Measurements from ENCODE around the gene ACP3.
A peak's percentile ranks its signal among the peaks of the same experiment; 100 is the strongest.
"Not testable (repeated sequence)": the region's sequence is repeated elsewhere in the genome, so short reads cannot be mapped to it uniquely, and the experiment has no call there.

Gene ACP3

GRCh38 chr3:132317229-132317948, at the start of gene ACP3:
TSS of gene ACP3 (plus strand) at chr3:132317407. CDS start at chr3:132317457, 50 bp downstream.
- peak; percentile 79 for DNase-seq

GRCh38 chr3:132268956-132269355, 48.3 kb upstream of the ACP3 start:
- peak; percentile 52 for DNase-seq

GRCh38 chr3:132273036-132273435, 44.2 kb upstream of the ACP3 start:
- DNase-seq = no peak

GRCh38 chr3:132276228-132276906, 40.8 kb upstream of the ACP3 start:
- DNase-seq = no peak

- no peak for DNase-seq
Observed at GRCh38 chr3:132279030-132279429, 38.2 kb upstream of the ACP3 start.

- peak; percentile 86 for DNase-seq
Observed at GRCh38 chr3:132283440-132283839, 33.8 kb upstream of the ACP3 start.

- no peak for DNase-seq
Observed at GRCh38 chr3:132283916-132284405, 33.2 kb upstream of the ACP3 start.

- no peak for DNase-seq
Observed at GRCh38 chr3:132284781-132285619, 32.2 kb upstream of the ACP3 start.

- peak; percentile 51 for DNase-seq
Observed at GRCh38 chr3:132285620-132285945, 31.6 kb upstream of the ACP3 start.

GRCh38 chr3:132286035-132286434, 31.2 kb upstream of the ACP3 start:
- no peak for DNase-seq

- DNase-seq = no peak
Observed at GRCh38 chr3:132288357-132288756, 28.9 kb upstream of the ACP3 start.

- no peak for DNase-seq
Observed at GRCh38 chr3:132289316-132289715, 27.9 kb upstream of the ACP3 start.

- peak; percentile 72 for DNase-seq
Observed at GRCh38 chr3:132290833-132291232, 26.4 kb upstream of the ACP3 start.

- DNase-seq = no peak
Observed at GRCh38 chr3:132292042-132292441, 25.2 kb upstream of the ACP3 start.

GRCh38 chr3:132293251-132293650, 24.0 kb upstream of the ACP3 start:
- peak; percentile 30 for DNase-seq

GRCh38 chr3:132294906-132295305, 22.3 kb upstream of the ACP3 start:
- DNase-seq = peak; percentile 34

- not testable (repeated sequence) for DNase-seq
Observed at GRCh38 chr3:132303336-132304201, 13.6 kb upstream of the ACP3 start.

GRCh38 chr3:132304351-132304750, 12.9 kb upstream of the ACP3 start:
- not testable (repeated sequence) for DNase-seq

- not testable (repeated sequence) for DNase-seq
Observed at GRCh38 chr3:132310057-132310456, 7.2 kb upstream of the ACP3 start.

- DNase-seq = no peak
Observed at GRCh38 chr3:132311316-132311715, 5.9 kb upstream of the ACP3 start.

- no peak for DNase-seq
Observed at GRCh38 chr3:132311841-132312240, 5.4 kb upstream of the ACP3 start.

- no peak for DNase-seq
Observed at GRCh38 chr3:132315851-132316250, 1.4 kb upstream of the ACP3 start.

- DNase-seq = no peak
Observed at GRCh38 chr3:132318451-132318850, 1.2 kb downstream of the ACP3 start.
